ENCODE measurements around the gene PRKG1. TPM values are rescaled to one million over a fixed set of nuclear protein-coding genes. Genes with fewer than 3 reads are reported as not detected.

PRKG1 gene
- total RNA-seq, 8 experiments from 2014 or later: 5.6 to 40.7 (median 6.6) TPM

DNA sequence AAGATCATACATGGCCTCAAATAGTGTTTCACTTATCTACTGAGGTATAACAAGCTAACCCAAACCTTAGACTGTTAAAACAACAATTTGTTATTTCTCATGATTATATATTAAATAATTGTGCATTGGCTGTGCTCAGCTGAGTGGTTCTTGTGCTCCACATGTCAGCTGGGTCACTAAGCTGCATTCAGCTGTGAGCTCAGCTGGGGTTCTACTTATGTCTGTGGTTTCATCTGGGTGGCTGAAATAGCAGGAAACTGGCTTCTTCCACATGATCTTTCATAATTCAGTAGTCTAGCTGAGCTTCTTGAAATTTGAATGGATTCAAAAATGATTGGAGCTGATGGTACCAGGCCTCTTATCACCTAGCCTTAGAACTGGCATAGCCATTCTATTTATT lies 806.9 kb downstream of the PRKG1 start:
- Histone ChIP-seq H3K27ac (no peak overlapping the region), H3K4me3 (no peak overlapping the region), H3K4me1 (replicated peaks in 1 of 2) (no peaks in the 10 kb centered on the region)
- in situ Hi-C loops (cut with MboI; ENCODE audit: low pct_unique_long_range_greater_than_20kb in 2 of 9, low sequenced_read_pairs in 9 of 9, unreplicated experiment in 9 of 9): no loop called here
- ATAC-seq (replicated peaks in 6 of 8): no peak

DNA sequence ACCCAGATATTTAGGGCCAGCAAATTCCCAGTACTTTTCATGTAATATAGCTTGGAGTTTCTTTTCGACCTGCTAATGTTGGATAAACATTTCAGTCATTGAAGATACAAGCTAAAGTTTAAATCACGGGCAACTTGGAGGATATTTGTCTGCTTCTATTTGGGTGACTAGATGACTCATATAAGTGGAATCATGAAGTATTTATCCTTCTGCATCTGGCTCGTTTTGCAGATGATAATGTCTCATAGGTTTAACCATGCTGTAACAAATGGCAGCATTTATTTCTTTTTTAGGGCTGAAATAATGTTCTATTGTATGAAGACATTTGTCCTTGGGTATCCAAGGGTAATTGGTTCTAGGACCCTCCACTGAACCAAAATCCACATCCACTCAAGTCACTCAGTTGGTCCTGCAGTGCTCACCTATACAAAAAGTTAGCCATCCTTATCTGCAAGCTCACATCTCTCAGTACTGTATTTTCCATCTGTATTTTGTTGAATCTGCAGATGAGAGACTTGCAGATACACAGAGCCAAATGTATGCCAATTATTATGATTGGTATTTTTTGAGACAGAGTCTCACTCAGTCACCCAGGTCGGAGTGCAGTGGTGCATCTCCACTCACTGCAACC lies 812.3 kb downstream of the PRKG1 start:
- 0 to 100% (median 65%) methylated on average over 2 to 4 of the region's 4 CpGs; no CpG with 5 or more reads in 2 of the 10 experiments for WGBS, 10 experiments
- peak in 2 of 8 experiments; percentile 33 to 44 for ATAC-seq (replicated peaks in 6 of 8)
- Histone ChIP-seq H3K4me1 (replicated peaks in 1 of 2) (no peaks in the 10 kb centered on the region), H3K4me3 (no peak overlapping the region), H3K27ac (no peak overlapping the region)
- in situ Hi-C loops (cut with MboI; ENCODE audit: low pct_unique_long_range_greater_than_20kb in 2 of 9, low sequenced_read_pairs in 9 of 9, unreplicated experiment in 9 of 9): no loop called here

DNA sequence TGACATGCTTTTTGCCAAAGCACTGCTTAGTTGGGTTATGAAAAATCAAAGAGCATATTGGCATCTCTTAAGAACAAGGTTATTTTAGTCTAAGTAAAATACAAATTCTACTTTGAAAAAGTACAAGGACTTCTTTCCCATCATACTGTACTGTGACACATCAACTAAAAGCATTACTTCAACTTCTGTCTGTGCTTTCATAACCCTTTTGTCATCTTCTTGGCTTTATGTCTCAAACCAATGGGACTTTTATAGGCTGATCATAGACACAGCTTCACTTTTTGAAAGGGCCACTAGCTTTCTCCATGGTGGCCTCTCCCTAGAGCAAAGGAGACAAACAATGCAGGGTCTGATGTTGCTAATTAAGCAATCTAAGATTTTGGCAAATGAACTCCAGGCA lies 814.0 kb downstream of the PRKG1 start:
- in situ Hi-C loops (cut with MboI; ENCODE audit: low pct_unique_long_range_greater_than_20kb in 2 of 9, low sequenced_read_pairs in 9 of 9, unreplicated experiment in 9 of 9): no loop called here
- H3K4me1 ChIP-seq (replicated peaks in 1 of 2): no peaks in the 10 kb centered on the region
- no peak for ATAC-seq (replicated peaks in 6 of 8)
- H3K27ac ChIP-seq: no peak overlapping the region
- H3K4me3 ChIP-seq: no peak overlapping the region

DNA sequence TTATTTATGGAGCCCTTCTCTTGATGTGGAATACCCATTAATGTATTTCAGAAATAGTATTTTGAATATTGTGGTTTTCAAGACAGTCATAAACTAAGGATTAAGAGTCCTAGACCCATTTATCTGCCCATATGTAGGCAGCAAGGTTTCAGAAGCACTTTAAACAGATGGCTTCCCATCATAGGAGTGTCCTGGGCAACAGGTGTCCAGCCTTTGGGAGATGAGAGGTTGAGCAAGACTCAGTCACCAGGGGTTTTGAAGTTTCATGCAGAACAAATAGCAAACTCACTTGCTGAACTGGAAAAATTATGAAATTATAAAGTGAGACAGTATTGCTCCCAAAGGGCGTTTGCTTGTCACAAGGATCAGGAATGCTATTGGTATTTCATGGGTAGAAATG lies 818.0 kb downstream of the PRKG1 start:
- no peak for ATAC-seq (replicated peaks in 6 of 8)
- Histone ChIP-seq H3K4me1 (replicated peaks in 1 of 2) (no peaks in the 10 kb centered on the region), H3K27ac (no peak overlapping the region), H3K4me3 (no peak overlapping the region)
- 60 to 100% (median 90%) methylated on average over 1 of the region's 1 CpG; no CpG with 5 or more reads in 4 of the 10 experiments for WGBS, 10 experiments
- in situ Hi-C loops (cut with MboI; ENCODE audit: low pct_unique_long_range_greater_than_20kb in 2 of 9, low sequenced_read_pairs in 9 of 9, unreplicated experiment in 9 of 9): no loop called here

DNA sequence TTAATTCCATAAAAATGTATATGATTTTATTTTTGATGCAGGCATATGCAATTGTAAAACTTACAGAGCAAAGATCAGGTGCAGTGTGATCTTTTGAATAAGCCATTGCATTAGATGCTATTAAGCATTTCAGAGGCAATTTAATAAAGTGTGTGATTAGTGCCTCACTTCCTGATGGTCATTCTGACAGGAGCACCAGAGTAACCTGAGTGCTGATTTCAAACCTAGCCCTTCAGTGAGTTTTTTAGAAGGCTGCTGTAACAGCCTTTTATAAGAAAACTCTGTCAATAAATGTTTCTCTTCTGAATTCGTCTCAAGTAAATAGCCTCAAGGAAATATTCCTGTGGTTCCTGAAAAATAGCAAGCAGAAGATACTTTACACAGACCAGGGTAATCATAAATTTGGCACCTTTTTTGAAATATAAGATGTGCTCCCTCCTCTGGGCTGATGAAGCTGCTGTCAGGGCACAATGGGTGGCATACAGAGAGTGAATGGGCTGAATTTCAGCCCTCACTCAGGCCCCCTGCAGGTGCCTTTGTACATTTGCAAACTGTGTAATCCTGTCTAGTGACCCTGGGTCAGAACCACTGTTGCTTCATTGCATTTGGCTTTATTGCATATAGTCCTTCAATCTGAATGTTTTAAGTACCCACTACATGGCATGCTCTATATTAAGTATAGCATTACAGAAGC lies 818.8 kb downstream of the PRKG1 start:
- no peak overlapping the region for H3K4me3 ChIP-seq
- H3K4me1 ChIP-seq (replicated peaks in 1 of 2): no peaks in the 10 kb centered on the region
- ATAC-seq (replicated peaks in 6 of 8): peak in 7 of 8 experiments; percentile 13 to 75 (median 45)
- in situ Hi-C loops (cut with MboI; ENCODE audit: low pct_unique_long_range_greater_than_20kb in 2 of 9, low sequenced_read_pairs in 9 of 9, unreplicated experiment in 9 of 9): no loop called here
- WGBS, 10 experiments: 14 to 83% (median 60%) methylated on average over 1 of the region's 1 CpG; no CpG with 5 or more reads in 3 of the 10 experiments
- H3K27ac ChIP-seq: no peak overlapping the region

DNA sequence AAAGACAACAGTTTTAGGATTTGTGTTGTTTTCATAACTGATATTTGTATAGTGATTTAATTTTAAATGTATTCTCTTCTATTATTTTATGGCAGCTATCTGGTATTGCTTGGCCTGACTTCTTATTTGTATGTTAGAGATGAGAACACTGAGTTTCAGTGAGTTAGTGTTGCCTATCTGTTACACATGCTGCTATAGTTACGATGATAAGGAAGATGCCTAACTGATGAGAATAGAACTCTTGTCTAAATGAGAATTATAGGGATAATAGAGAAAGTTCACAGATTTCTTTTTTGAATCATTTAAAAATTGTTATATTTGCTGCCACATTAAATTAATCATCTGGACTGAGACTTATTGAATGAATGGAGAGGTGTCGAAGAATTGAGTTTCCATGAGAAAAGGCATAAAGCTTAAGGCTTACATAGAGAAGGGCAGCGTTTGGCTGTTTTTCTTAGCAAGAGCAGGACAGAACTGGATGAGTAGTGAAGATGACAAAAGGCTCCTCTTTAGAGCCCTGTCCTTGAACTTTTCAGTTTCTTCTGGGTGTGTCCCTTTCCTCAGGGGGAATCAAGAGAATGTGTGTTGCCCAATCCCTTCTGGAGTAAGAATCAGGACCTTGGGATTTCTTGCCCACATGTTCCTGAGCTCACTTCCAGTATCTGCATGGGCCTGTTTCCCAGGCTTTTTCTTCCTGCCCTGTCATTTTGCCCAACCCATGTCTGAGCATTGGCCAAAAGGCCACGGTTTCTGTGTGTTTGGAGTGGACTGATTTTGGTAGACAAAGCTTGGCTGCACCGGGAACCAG lies 820.7 kb downstream of the PRKG1 start:
- Histone ChIP-seq H3K4me3 (no peak overlapping the region), H3K27ac (no peak overlapping the region), H3K4me1 (replicated peaks in 1 of 2) (no peaks in the 10 kb centered on the region)
- in situ Hi-C loops (cut with MboI; ENCODE audit: low pct_unique_long_range_greater_than_20kb in 2 of 9, low sequenced_read_pairs in 9 of 9, unreplicated experiment in 9 of 9): no loop called here
- peak in 3 of 8 experiments; percentile 38 to 95 (median 93) for ATAC-seq (replicated peaks in 6 of 8)
- WGBS, 10 experiments: 29 to 100% (median 82%) methylated on average over 1 to 5 of the region's 5 CpGs

DNA sequence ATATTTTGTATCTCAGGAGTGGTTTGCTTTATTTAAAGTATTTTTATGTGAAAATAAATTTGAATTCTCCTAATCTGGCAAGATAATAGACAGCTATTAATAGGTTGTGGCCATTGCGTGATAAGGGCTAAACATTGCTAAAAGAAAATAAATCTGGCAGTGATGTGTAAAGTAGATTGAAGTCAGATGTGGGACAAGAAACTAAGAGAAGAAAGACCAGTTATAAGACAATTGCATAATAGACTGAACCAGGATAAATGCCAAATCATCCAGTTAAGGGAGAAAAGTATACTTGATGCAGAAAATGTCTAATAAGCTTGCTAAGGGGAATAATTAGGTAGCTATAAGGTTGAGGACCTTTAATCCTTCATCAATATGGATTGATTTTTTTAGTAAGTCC lies 822.6 kb downstream of the PRKG1 start:
- in situ Hi-C loops (cut with MboI; ENCODE audit: low pct_unique_long_range_greater_than_20kb in 2 of 9, low sequenced_read_pairs in 9 of 9, unreplicated experiment in 9 of 9): no loop called here
- H3K4me1 ChIP-seq (replicated peaks in 1 of 2): no peaks in the 10 kb centered on the region
- peak in 2 of 8 experiments; percentile 12 to 19 for ATAC-seq (replicated peaks in 6 of 8)
- no peak overlapping the region for H3K27ac ChIP-seq
- no peak overlapping the region for H3K4me3 ChIP-seq
- WGBS, 10 experiments: 17 to 100% (median 65%) methylated on average over 1 of the region's 1 CpG; no CpG with 5 or more reads in 2 of the 10 experiments

DNA sequence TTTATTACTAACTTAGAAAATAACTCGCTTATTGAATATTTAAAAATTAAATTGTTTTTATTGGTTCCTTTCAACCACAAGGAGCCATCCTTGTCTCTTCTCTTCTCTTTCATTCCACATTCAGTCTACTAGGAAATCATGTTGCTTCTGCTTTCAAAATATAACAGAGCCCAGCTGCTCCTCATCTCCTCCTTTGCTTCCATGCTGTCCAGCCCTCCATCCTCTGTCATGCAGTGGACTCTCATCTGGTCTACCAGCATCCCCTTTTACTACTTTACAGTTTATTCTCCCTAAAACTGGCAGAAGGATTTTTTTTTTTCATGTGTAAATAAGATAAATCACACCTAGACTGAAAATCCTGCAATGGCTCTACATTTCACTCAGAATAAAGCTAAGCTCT lies 823.3 kb downstream of the PRKG1 start:
- in situ Hi-C loops (cut with MboI; ENCODE audit: low pct_unique_long_range_greater_than_20kb in 2 of 9, low sequenced_read_pairs in 9 of 9, unreplicated experiment in 9 of 9): no loop called here
- 17 to 100% (median 73%) methylated on average over 1 of the region's 1 CpG; no CpG with 5 or more reads in 2 of the 10 experiments for WGBS, 10 experiments
- Histone ChIP-seq H3K4me3 (no peak overlapping the region), H3K4me1 (replicated peaks in 1 of 2) (no peaks in the 10 kb centered on the region), H3K27ac (no peak overlapping the region)
- no peak for ATAC-seq (replicated peaks in 6 of 8)

DNA sequence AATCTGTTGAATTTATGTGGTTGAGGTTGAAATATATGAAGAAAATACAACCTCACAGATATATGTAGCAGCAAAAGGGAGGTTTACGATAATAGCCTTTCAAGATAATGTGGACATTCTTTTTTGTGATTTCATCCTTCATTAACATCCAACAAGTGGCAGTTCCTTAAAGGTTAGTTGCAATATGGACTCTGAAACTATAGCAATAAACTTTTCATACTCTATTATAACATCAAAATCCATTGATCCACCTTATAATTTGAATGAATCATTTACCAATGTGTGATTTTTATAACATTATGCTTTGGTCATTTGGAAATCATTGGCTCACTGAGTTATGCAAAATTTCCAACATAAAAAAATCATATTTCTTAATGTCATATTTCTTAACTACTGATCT lies 825.9 kb downstream of the PRKG1 start:
- ATAC-seq (replicated peaks in 6 of 8): no peak
- 77 to 100% (median 95%) methylated on average over 1 of the region's 1 CpG; no CpG with 5 or more reads in 4 of the 10 experiments for WGBS, 10 experiments

DNA sequence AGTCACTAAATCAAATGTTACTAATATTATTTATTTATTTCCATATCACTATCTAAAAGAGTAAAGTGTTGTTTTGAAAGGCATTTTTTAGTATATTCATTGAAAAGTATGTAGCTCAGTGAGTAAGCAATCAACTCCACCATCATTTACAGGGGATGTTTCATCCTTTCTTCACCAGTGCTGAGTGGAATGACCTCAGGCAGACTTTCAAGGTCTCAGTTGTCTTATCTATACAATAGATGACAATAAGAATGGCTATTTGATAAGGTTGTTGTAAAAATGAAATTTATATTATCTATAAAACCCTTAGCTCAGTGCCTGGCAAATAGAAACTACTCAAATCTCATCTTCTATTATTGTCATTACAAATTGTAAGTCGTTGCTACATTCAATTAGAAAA lies 829.4 kb downstream of the PRKG1 start:
- Histone ChIP-seq H3K4me3 (no peak overlapping the region), H3K4me1 (replicated peaks in 1 of 2) (peaks cover 0 to 29% of the 10 kb centered on the region in 2 donors), H3K27ac (no peak overlapping the region)
- in situ Hi-C loops (cut with MboI; ENCODE audit: low pct_unique_long_range_greater_than_20kb in 2 of 9, low sequenced_read_pairs in 9 of 9, unreplicated experiment in 9 of 9): no loop called here
- 33 to 100% (median 76%) methylated on average over 1 of the region's 1 CpG; no CpG with 5 or more reads in 1 of the 10 experiments for WGBS, 10 experiments
- ATAC-seq (replicated peaks in 6 of 8): peak in 5 of 8 experiments; percentile 71 to 89 (median 84)

More for the DNA sequence above, 825.9 kb downstream of the PRKG1 start:
- peaks cover 0 to 20% of the 10 kb centered on the region in 2 donors for H3K4me1 ChIP-seq (replicated peaks in 1 of 2)
- H3K27ac ChIP-seq: no peak overlapping the region
- no peak overlapping the region for H3K4me3 ChIP-seq
- in situ Hi-C loops (cut with MboI; ENCODE audit: low pct_unique_long_range_greater_than_20kb in 2 of 9, low sequenced_read_pairs in 9 of 9, unreplicated experiment in 9 of 9): no loop called here

DNA sequence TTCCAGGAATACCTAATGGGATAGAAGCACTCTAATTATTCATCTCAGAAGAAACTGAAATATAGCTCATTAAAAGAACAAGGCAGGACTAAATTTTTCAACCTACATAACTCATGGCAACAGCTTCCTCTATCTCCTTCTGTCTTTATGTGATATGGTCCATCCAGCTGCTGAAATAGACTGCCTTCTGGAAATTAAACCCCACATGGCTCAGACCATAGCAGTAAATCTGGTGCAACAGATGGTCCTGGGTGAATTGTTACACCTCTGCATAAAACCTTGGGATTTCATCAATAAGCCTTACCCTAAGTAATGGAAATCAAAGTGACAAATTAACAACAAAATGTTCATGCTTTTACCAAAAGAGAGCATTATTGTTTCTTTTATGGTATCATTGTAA lies 830.7 kb downstream of the PRKG1 start:
- ATAC-seq (replicated peaks in 6 of 8): peak in 5 of 8 experiments; percentile 24 to 81 (median 67)
- Histone ChIP-seq H3K4me3 (no peak overlapping the region), H3K4me1 (replicated peaks in 1 of 2) (peaks cover under 1 to 29% of the 10 kb centered on the region in 2 donors), H3K27ac (no peak overlapping the region)
- in situ Hi-C loops (cut with MboI; ENCODE audit: low pct_unique_long_range_greater_than_20kb in 2 of 9, low sequenced_read_pairs in 9 of 9, unreplicated experiment in 9 of 9): no loop called here

DNA sequence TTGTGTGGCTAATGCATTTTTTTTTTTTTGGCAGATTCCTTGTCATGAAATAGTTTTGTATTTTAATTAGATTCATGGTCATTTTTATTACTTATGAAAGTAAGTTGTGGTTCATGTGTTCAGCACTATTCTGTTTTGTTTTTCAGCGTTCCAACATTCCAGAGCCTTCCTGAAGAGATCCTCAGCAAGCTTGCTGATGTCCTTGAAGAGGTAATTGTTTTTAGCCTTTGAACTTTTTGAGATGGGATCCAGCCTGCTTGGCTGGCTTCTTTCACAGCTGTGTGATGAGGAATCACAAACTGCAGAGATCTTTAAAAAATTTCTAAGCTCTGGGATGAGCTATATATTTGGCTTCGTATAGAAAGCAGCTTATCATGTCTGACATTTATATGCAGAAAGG lies 833.1 kb downstream of the PRKG1 start:
- peaks cover 10 to 48% of the 10 kb centered on the region in 2 donors for H3K4me1 ChIP-seq (replicated peaks in 1 of 2)
- in situ Hi-C loops (cut with MboI; ENCODE audit: low pct_unique_long_range_greater_than_20kb in 2 of 9, low sequenced_read_pairs in 9 of 9, unreplicated experiment in 9 of 9): no loop called here
- no peak for ATAC-seq (replicated peaks in 6 of 8)
- no peak overlapping the region for H3K27ac ChIP-seq
- 0 to 76% (median 35%) methylated on average over 1 to 2 of the region's 2 CpGs; no CpG with 5 or more reads in 1 of the 10 experiments for WGBS, 10 experiments
- no peak overlapping the region for H3K4me3 ChIP-seq

DNA sequence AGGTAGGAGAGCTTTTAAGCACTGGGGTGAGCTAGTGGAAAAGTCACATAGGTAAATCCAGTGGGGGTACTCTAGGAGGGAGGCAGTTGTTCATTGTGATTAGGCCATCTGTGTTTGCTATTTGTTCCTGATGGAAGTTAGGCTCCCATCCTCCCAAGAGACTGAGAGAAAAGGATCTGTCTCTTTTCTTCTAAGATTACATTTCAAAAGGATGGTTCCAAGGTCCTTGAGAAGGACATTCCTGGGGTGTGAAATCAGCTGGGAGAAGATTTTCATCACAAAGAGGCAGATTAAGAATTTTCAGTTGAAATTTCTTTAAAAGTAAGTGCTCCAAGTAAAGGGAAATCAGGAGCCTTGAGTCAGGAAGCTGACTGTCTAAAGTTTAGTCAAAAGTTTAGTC lies 835.9 kb downstream of the PRKG1 start:
- no peak for ATAC-seq (replicated peaks in 6 of 8)
- in situ Hi-C loops (cut with MboI; ENCODE audit: low pct_unique_long_range_greater_than_20kb in 2 of 9, low sequenced_read_pairs in 9 of 9, unreplicated experiment in 9 of 9): no loop called here
- H3K4me1 ChIP-seq (replicated peaks in 1 of 2): peaks cover 10 to 32% of the 10 kb centered on the region in 2 donors
- H3K4me3 ChIP-seq: no peak overlapping the region
- no peak overlapping the region for H3K27ac ChIP-seq
